Stimulated activated CD8-positive, alpha-beta memory T cell treated with anti-CD3 and anti-CD28 coated beads, Interleukin-7, amount 100 ng/mL, for 48 hours (primary cell): Measurements from ENCODE around the gene RYR3.

Experiments used
- DNase-seq, 2 donors: peaks; one replicate each; pipeline ENCODE4 v3.0.0-alpha.2; 2020; ENCODE audit warnings: low read depth in 1 of 2; ENCODE audit errors: extremely low read depth in 1 of 2

The RYR3 gene

GRCh38 chr15:33858836-33859235, 548.1 kb downstream of the RYR3 start:
- no peak for DNase-seq

- no peak for DNase-seq
These were observed 549.3 kb downstream of the RYR3 start for GRCh38 chr15:33859992-33860545.

- DNase-seq, result no peak
These were observed 550.0 kb downstream of the RYR3 start for GRCh38 chr15:33860754-33861153.

GRCh38 chr15:33864360-33865075, 553.8 kb downstream of the RYR3 start:
- no peak for DNase-seq

GRCh38 chr15:33865416-33865815, 554.6 kb downstream of the RYR3 start:
- DNase-seq, result no peak

- DNase-seq, result no peak
These were observed 555.5 kb downstream of the RYR3 start for GRCh38 chr15:33866101-33866737.

GRCh38 chr15:33871980-33872379, 561.2 kb downstream of the RYR3 start:
- no peak for DNase-seq

GRCh38 chr15:33872416-33873106, 561.8 kb downstream of the RYR3 start:
- DNase-seq, result no peak

GRCh38 chr15:33874156-33874555, 563.4 kb downstream of the RYR3 start:
- DNase-seq, result no peak

- DNase-seq, result no peak
These were observed 572.2 kb downstream of the RYR3 start for GRCh38 chr15:33882921-33883320.

- no peak for DNase-seq
These were observed 577.4 kb downstream of the RYR3 start for GRCh38 chr15:33888176-33888575.

GRCh38 chr15:33894193-33894592, 583.4 kb downstream of the RYR3 start:
- DNase-seq, result no peak

- no peak for DNase-seq
These were observed 591.3 kb downstream of the RYR3 start for GRCh38 chr15:33902043-33902442.

GRCh38 chr15:33903661-33904060, 592.9 kb downstream of the RYR3 start:
- no peak for DNase-seq

GRCh38 chr15:33907326-33907725, 596.6 kb downstream of the RYR3 start:
- no peak for DNase-seq

- DNase-seq, result no peak
These were observed 597.6 kb downstream of the RYR3 start for GRCh38 chr15:33908406-33908805.

GRCh38 chr15:33910741-33911140, 600.0 kb downstream of the RYR3 start:
- DNase-seq, result no peak

GRCh38 chr15:33912326-33912725, 601.6 kb downstream of the RYR3 start:
- no peak for DNase-seq

GRCh38 chr15:33913459-33913858, 602.7 kb downstream of the RYR3 start:
- no peak for DNase-seq
